22Rv1 (cell line): ENCODE results near the gene GSTCD.
A peak's percentile ranks its signal among the peaks of the same experiment; 100 is the strongest.
"Not testable (repeated sequence)": the region's sequence is repeated elsewhere in the genome, so short reads cannot be mapped to it uniquely, and the experiment has no call there.

Source experiments
- H3K27ac ChIP-seq: fragments of 450-650 bp; 2 replicates; pipeline ENCODE4 v1.5.1; 2017
- CTCF ChIP-seq: fragments of 450-650 bp; IDR thresholded peaks from 2 replicates; pipeline ENCODE4 v1.5.1; 2017; ENCODE audit warnings: mild to moderate bottlenecking
- ZFX ChIP-seq: fragments of 450-650 bp; IDR thresholded peaks from 2 replicates; pipeline ENCODE4 v1.6.1; 2017; ENCODE audit warnings: antibody characterized with exemption, borderline replicate concordance

GSTCD gene

GRCh38 chr4:105671301-105671700 is 37.3 kb upstream of the GSTCD start:
- H3K27ac ChIP-seq: no peak overlapping the region
- TF ChIP-seq ZFX: no peak
- no peak for TF ChIP-seq CTCF

GRCh38 chr4:105674011-105674410 is 34.6 kb upstream of the GSTCD start:
- TF ChIP-seq ZFX (no peak), CTCF (no peak)
- no peak overlapping the region for H3K27ac ChIP-seq

- no peak overlapping the region for H3K27ac ChIP-seq
- TF ChIP-seq ZFX (no peak), CTCF (no peak)
Observed at GRCh38 chr4:105677709-105678108, 30.9 kb upstream of the GSTCD start.

- TF ChIP-seq ZFX (no peak), CTCF (no peak)
- 0 out of 2 replicates have a peak overlapping the region, but pooled peaks have one; percentile 2 for H3K27ac ChIP-seq
Observed at GRCh38 chr4:105679186-105679585, 29.4 kb upstream of the GSTCD start.

DNA sequence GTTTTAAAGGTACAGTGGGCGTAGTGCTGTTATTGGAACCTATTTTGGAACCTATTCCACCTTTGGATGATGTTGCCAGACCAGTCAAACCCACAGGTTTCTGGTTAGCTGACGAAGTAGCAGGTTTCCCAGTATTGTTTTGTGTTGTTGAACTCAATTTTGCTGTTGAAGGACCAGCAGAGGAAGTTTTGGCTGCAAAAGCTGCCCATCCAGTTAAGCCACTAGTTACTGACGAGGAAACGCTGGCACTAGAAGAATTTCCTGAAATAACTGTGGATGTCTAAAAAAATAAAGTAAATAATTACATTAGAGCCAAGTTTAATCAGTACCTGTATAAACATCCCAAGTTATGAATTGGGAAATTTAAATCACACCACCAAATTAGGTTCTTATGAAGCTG is 25.5 kb upstream of the GSTCD start:
- TF ChIP-seq CTCF (no peak), ZFX (no peak)
- peak overlapping the region; percentile 71 for H3K27ac ChIP-seq

DNA sequence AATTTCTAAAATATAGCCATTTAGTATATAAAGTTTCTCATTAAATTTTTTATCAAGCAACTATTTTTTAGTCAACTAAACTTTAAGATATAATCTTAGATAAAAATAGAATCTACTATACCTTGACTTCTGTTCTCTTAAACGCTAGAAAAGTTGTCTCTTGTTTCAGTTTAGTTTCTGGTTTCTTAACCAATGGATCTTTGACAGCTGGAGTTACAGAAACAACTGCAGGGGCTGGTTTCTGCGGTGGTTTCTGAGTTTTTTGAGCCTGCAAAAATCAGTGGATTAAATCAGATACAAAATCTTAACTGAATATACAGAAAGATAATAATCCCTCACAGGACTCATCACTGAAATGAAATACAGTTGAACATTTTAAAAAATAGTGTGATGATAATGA is 22.0 kb upstream of the GSTCD start:
- no peak for TF ChIP-seq ZFX
- TF ChIP-seq CTCF: no peak
- H3K27ac ChIP-seq: no peak overlapping the region

- TF ChIP-seq CTCF: 0 out of 2 replicates have a peak, but pooled peaks have one; percentile 12
- not testable (repeated sequence) for H3K27ac ChIP-seq
Observed at GRCh38 chr4:105694812-105695211, 13.8 kb upstream of the GSTCD start.

- H3K27ac ChIP-seq: not testable (repeated sequence)
Observed at GRCh38 chr4:105695832-105696231, 12.8 kb upstream of the GSTCD start.
